Large intestine (tissue), 3 donors: ENCODE measurements around the gene TRIO. TPM values are rescaled to one million over a fixed set of nuclear protein-coding genes. Genes with fewer than 3 reads are reported as not detected.

ENCODE experiments used
- DNase-seq, 2 donors: peaks; one replicate each; pipeline versions ENCODE4 v3.0.0 to v3.0.0-alpha.2; 2013
- H3K27ac ChIP-seq: one replicate; pipeline ENCODE4 v1.5.1; 2013; ENCODE audit warnings: low read length
- H3K27me3 ChIP-seq: 2 replicates; pipeline ENCODE4 v1.6.1; 2013; ENCODE audit warnings: low read length; ENCODE audit not compliant: control insufficient read depth, insufficient read depth
- H3K36me3 ChIP-seq: 2 replicates; pipeline ENCODE4 v1.6.1; 2013; ENCODE audit warnings: low read length; ENCODE audit not compliant: control insufficient read depth, insufficient read depth
- H3K4me1 ChIP-seq: one replicate; pipeline ENCODE4 v1.6.1; 2013; ENCODE audit warnings: low read length; ENCODE audit not compliant: control insufficient read depth, insufficient read depth
- H3K4me3 ChIP-seq: one replicate; pipeline ENCODE4 v1.5.1; 2013; ENCODE audit warnings: low read length
- H3K9me3 ChIP-seq: one replicate; pipeline ENCODE4 v1.6.1; 2013; ENCODE audit warnings: mild to moderate bottlenecking, low read depth, low read length, moderate library complexity; ENCODE audit not compliant: control insufficient read depth
- WGBS: methylation state at CpG from one replicate; pipeline ENCODE4 v1.1.5; 2013; ENCODE audit warnings: low lambda C conversion rate; ENCODE audit not compliant: insufficient coverage; 5-methylcytosine and 5-hydroxymethylcytosine counted together
- polyA plus RNA-seq: library from polyadenylated mRNA; unstranded; fragments of 120-200 nt; gene quantifications from one replicate; pipeline ENCODE4 v1.2.1, GENCODE V29; 2013

TRIO gene
- polyA plus RNA-seq, 1 donor: 66.6 TPM

GRCh38 chr5:14452685-14453454 is 309.7 kb downstream of the TRIO start:
- no peaks in the 10 kb centered on the region for H3K27me3 ChIP-seq
- H3K4me3 ChIP-seq: no peak overlapping the region
- H3K36me3 ChIP-seq: peaks cover 38% of the 10 kb centered on the region
- H3K9me3 ChIP-seq: peaks cover 5% of the 10 kb centered on the region
- H3K27ac ChIP-seq: no peak overlapping the region
- DNase-seq: no peak
- 67% methylated on average over 1 of the region's 6 CpGs for WGBS
- H3K4me1 ChIP-seq: peaks cover 2% of the 10 kb centered on the region

GRCh38 chr5:14453481-14453880 is 310.3 kb downstream of the TRIO start:
- peaks cover 2% of the 10 kb centered on the region for H3K4me1 ChIP-seq
- no CpG with 5 or more reads among the region's 2 CpGs for WGBS
- peaks cover 35% of the 10 kb centered on the region for H3K36me3 ChIP-seq
- H3K27ac ChIP-seq: no peak overlapping the region
- DNase-seq: no peak
- no peaks in the 10 kb centered on the region for H3K27me3 ChIP-seq
- H3K4me3 ChIP-seq: no peak overlapping the region
- H3K9me3 ChIP-seq: peaks cover 5% of the 10 kb centered on the region

GRCh38 chr5:14455814-14456321 is 312.7 kb downstream of the TRIO start:
- H3K4me1 ChIP-seq: no peaks in the 10 kb centered on the region
- no peaks in the 10 kb centered on the region for H3K27me3 ChIP-seq
- no CpG with 5 or more reads among the region's 26 CpGs for WGBS
- no peak for DNase-seq
- peaks cover 42% of the 10 kb centered on the region for H3K36me3 ChIP-seq
- no peak overlapping the region for H3K4me3 ChIP-seq
- H3K27ac ChIP-seq: no peak overlapping the region
- peaks cover 5% of the 10 kb centered on the region for H3K9me3 ChIP-seq

GRCh38 chr5:14457476-14457875 is 314.3 kb downstream of the TRIO start:
- Histone ChIP-seq H3K27ac (no peak overlapping the region), H3K9me3 (peaks cover 5% of the 10 kb centered on the region), H3K4me1 (no peaks in the 10 kb centered on the region), H3K4me3 (no peak overlapping the region), H3K27me3 (no peaks in the 10 kb centered on the region), H3K36me3 (peaks cover 47% of the 10 kb centered on the region)
- DNase-seq: peak in 1 of 2 donors; percentile 35
- no CpG with 5 or more reads among the region's 7 CpGs for WGBS

- no peak overlapping the region for H3K27ac ChIP-seq
- peaks cover 5% of the 10 kb centered on the region for H3K9me3 ChIP-seq
- H3K27me3 ChIP-seq: no peaks in the 10 kb centered on the region
- DNase-seq: no peak
- peaks cover 56% of the 10 kb centered on the region for H3K36me3 ChIP-seq
- no CpG with 5 or more reads among the region's 3 CpGs for WGBS
- no peaks in the 10 kb centered on the region for H3K4me1 ChIP-seq
- H3K4me3 ChIP-seq: no peak overlapping the region
Observed at GRCh38 chr5:14458414-14458813, 315.3 kb downstream of the TRIO start.

- 100% methylated on average over 5 of the region's 46 CpGs for WGBS
Observed at GRCh38 chr5:14460844-14461398, 317.8 kb downstream of the TRIO start.

GRCh38 chr5:14462681-14463080 is 319.5 kb downstream of the TRIO start:
- no CpG with 5 or more reads among the region's 14 CpGs for WGBS
- no peak for DNase-seq
- peaks cover 3% of the 10 kb centered on the region for H3K4me1 ChIP-seq
- no peaks in the 10 kb centered on the region for H3K9me3 ChIP-seq
- no peaks in the 10 kb centered on the region for H3K27me3 ChIP-seq
- H3K27ac ChIP-seq: no peak overlapping the region
- peaks cover 77% of the 10 kb centered on the region for H3K36me3 ChIP-seq
- H3K4me3 ChIP-seq: no peak overlapping the region

More at GRCh38 chr5:14460844-14461398, 317.8 kb downstream of the TRIO start:
- DNase-seq: no peak
- Histone ChIP-seq H3K27ac (no peak overlapping the region), H3K27me3 (no peaks in the 10 kb centered on the region), H3K4me1 (peaks cover 3% of the 10 kb centered on the region), H3K4me3 (no peak overlapping the region), H3K36me3 (peaks cover 69% of the 10 kb centered on the region), H3K9me3 (peaks cover 2% of the 10 kb centered on the region)

GRCh38 chr5:14463629-14464028 is 320.5 kb downstream of the TRIO start:
- H3K27me3 ChIP-seq: no peaks in the 10 kb centered on the region
- no peaks in the 10 kb centered on the region for H3K9me3 ChIP-seq
- no CpG with 5 or more reads among the region's 3 CpGs for WGBS
- H3K4me3 ChIP-seq: no peak overlapping the region
- H3K36me3 ChIP-seq: peaks cover 85% of the 10 kb centered on the region
- H3K27ac ChIP-seq: no peak overlapping the region
- DNase-seq: peak; percentile 37 to 67
- H3K4me1 ChIP-seq: peaks cover 3% of the 10 kb centered on the region

GRCh38 chr5:14464096-14464495 is 321.0 kb downstream of the TRIO start:
- Histone ChIP-seq H3K4me3 (no peak overlapping the region), H3K27me3 (no peaks in the 10 kb centered on the region), H3K27ac (no peak overlapping the region), H3K36me3 (peaks cover 85% of the 10 kb centered on the region), H3K9me3 (no peaks in the 10 kb centered on the region), H3K4me1 (peaks cover 3% of the 10 kb centered on the region)
- DNase-seq: no peak
- whole genome bisulfite sequencing: 37% methylated on average over 2 of the region's 3 CpGs

GRCh38 chr5:14464671-14465070 is 321.5 kb downstream of the TRIO start:
- Histone ChIP-seq H3K4me1 (peaks cover 3% of the 10 kb centered on the region), H3K4me3 (no peak overlapping the region), H3K9me3 (no peaks in the 10 kb centered on the region), H3K27me3 (no peaks in the 10 kb centered on the region), H3K36me3 (peaks cover 84% of the 10 kb centered on the region), H3K27ac (no peak overlapping the region)
- 89% methylated on average over 3 of the region's 15 CpGs for WGBS
- no peak for DNase-seq
